ENCODE results near the gene C18orf63.
"Not testable (repeated sequence)": the region's sequence is repeated elsewhere in the genome, so short reads cannot be mapped to it uniquely, and the experiment has no call there.

Gene C18orf63

DNA sequence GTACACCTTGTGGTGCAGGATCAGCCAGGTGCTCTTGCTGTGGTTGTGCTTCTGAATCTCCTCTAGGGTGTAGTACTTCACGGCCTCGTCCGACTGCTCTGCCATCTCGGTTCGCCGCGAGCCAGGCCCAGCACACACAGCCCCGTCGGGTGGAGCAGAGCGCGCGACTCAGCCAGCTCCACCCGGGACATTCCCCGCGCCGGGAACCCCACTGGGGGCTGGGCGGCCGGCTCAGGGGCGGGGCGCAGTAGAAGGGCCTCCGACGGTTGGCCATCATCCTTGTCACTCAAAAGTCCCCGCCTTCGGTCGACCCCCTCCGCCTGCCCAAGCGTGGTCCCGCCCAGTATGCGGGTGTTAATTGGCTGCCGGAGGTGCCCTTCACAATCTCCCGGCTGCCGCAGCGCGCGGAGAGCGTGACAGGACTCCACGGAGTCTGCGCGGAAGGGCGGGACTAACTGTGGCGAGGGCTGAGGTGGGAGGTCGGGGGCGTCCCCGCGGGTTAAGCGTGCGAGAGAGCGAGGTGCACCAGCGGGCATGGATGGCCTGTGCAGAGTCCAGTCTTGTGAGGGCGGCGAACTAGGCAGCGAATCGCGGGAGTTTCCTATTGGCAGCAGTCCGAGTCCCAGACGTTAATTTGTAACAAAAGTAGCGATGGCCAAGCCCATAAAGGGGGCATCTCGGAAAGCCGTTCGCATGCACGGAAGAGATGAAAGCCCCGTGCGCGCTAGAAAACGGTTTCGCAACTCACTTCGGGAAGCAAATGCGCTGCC is 23.7 kb upstream of the C18orf63 start, which contains the start of gene CYB5A:
Gene CYB5A, minus strand, starts transcription at position 193 of the 770 bp plus-strand sequence. Its CDS starts 88 bp downstream, at position 105.
- peak within 1 kb of the TSS; percentile 92 for H3K4me3 ChIP-seq (ENCODE audit: low read depth, low read length)

DNA sequence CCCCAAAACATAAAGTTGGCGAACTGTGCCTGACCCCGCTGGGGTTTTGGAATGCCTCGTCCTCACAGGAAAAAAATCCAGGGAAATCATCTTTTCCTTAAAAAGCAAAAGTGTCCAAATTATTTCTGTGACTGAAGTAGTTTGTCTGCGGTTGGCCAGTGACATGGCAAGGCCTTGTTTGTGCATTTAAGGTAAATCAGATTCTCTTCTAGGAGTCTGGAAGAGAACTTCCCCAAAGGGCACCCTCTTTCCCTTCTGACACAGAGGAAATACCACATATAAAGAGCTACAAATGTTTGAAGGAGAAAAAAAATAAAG is 23.1 kb upstream of the C18orf63 start:
- TF ChIP-seq, protein P1, sequence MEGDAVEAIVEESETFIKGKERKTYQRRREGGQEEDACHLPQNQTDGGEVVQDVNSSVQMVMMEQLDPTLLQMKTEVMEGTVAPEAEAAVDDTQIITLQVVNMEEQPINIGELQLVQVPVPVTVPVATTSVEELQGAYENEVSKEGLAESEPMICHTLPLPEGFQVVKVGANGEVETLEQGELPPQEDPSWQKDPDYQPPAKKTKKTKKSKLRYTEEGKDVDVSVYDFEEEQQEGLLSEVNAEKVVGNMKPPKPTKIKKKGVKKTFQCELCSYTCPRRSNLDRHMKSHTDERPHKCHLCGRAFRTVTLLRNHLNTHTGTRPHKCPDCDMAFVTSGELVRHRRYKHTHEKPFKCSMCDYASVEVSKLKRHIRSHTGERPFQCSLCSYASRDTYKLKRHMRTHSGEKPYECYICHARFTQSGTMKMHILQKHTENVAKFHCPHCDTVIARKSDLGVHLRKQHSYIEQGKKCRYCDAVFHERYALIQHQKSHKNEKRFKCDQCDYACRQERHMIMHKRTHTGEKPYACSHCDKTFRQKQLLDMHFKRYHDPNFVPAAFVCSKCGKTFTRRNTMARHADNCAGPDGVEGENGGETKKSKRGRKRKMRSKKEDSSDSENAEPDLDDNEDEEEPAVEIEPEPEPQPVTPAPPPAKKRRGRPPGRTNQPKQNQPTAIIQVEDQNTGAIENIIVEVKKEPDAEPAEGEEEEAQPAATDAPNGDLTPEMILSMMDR (IDR thresholded peaks at IDR 0.05; ENCODE audit: borderline replicate concordance, insufficient read depth, low read depth, low read length) = no peak
- peak overlapping the region; percentile 92 for H3K4me3 ChIP-seq (ENCODE audit: low read depth, low read length)

More for the DNA sequence above, 23.7 kb upstream of the C18orf63 start, which contains the start of gene CYB5A:
- TF ChIP-seq, protein P1 (IDR thresholded peaks at IDR 0.05; ENCODE audit: borderline replicate concordance, insufficient read depth, low read depth, low read length) = no peak

DNA sequence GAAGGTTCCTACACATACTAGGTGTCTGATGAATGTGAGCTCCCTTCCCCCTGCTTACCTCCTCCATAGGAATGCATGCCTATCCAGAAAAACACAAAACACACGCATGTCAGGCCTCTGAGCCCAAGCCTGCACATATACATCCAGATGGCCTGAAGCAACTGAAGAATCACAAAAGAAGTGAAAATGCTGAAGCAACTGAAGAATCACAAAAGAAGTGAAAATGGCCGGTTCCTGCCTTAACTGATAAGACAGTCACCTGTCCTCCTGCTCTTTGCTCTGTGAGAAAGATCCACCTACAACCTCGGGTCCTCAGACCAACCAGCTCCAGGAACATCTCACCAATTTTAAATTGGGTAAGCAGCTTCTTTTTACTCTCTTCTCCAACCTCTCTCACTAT is 22.7 kb upstream of the C18orf63 start:
- H3K4me3 ChIP-seq (ENCODE audit: low read depth, low read length) = not testable (repeated sequence)

- TF ChIP-seq, protein P1 (IDR thresholded peaks at IDR 0.05; ENCODE audit: borderline replicate concordance, insufficient read depth, low read depth, low read length) = no peak
- no peak overlapping the region for H3K4me3 ChIP-seq (ENCODE audit: low read depth, low read length)
Measured at GRCh38 chr18:74294526-74294925, 21.1 kb upstream of the C18orf63 start.

- no peak overlapping the region for H3K4me3 ChIP-seq (ENCODE audit: low read depth, low read length)
- TF ChIP-seq, protein P1 (IDR thresholded peaks at IDR 0.05; ENCODE audit: borderline replicate concordance, insufficient read depth, low read depth, low read length) = no peak
Measured at GRCh38 chr18:74299162-74299561, 16.5 kb upstream of the C18orf63 start.

GRCh38 chr18:74299746-74300145 is 15.9 kb upstream of the C18orf63 start:
- TF ChIP-seq, protein P1 (IDR thresholded peaks at IDR 0.05; ENCODE audit: borderline replicate concordance, insufficient read depth, low read depth, low read length) = no peak
- no peak overlapping the region for H3K4me3 ChIP-seq (ENCODE audit: low read depth, low read length)

GRCh38 chr18:74303306-74303705 is 12.3 kb upstream of the C18orf63 start:
- no peak overlapping the region for H3K4me3 ChIP-seq (ENCODE audit: low read depth, low read length)
- TF ChIP-seq, protein P1 (IDR thresholded peaks at IDR 0.05; ENCODE audit: borderline replicate concordance, insufficient read depth, low read depth, low read length) = no peak
